Vagina (tissue), 2 donors: Measurements from ENCODE around the gene NPC1. TPM values are rescaled to one million over a fixed set of nuclear protein-coding genes. Genes with fewer than 3 reads are reported as not detected.
"Not testable (repeated sequence)": the region's sequence is repeated elsewhere in the genome, so short reads cannot be mapped to it uniquely, and the experiment has no call there.

Experiments used
- DNase-seq, 2 donors: peaks; one replicate each; pipeline ENCODE4 v3.0.0-alpha.2; 2017; ENCODE audit errors: extremely low spot score in 2 of 2
- H3K27ac ChIP-seq: fragments of 200-600 bp; sonication (generic); one replicate; pipeline ENCODE4 v1.5.1; 2019
- H3K27me3 ChIP-seq: fragments of 200-600 bp; sonication (generic); one replicate; pipeline ENCODE4 v1.5.1; 2019
- H3K36me3 ChIP-seq, 2 donors: fragments of 200-600 bp; sonication (generic); one replicate each; pipeline ENCODE4 v1.5.1; 2017 to 2019
- H3K4me1 ChIP-seq: fragments of 200-600 bp; sonication (generic); one replicate; pipeline ENCODE4 v1.5.1; 2019
- H3K4me3 ChIP-seq, 2 donors: fragments of 200-600 bp; sonication (generic); 1 replicate in 1 of 2; 2 replicates in 1 of 2; pipeline ENCODE4 v1.5.1; 2016 to 2019
- H3K9me3 ChIP-seq: fragments of 200-600 bp; sonication (generic); one replicate; pipeline ENCODE4 v1.5.1; 2019
- POLR2A ChIP-seq, 2 donors: fragments of 450-650 bp; IDR thresholded peaks; one replicate each; pipeline ENCODE4 v1.6.1; 2017; ENCODE audit warnings: antibody characterized with exemption in 2 of 2, mild to moderate bottlenecking in 2 of 2, moderate library complexity in 2 of 2
- POLR2AphosphoS5 ChIP-seq, 2 donors: sonication (generic); formaldehyde crosslinking; IDR thresholded peaks; one replicate each; pipeline ENCODE4 v1.9.0; 2017; ENCODE audit warnings: antibody characterized with exemption in 2 of 2, mild to moderate bottlenecking in 2 of 2, low read depth in 1 of 2; ENCODE audit not compliant: insufficient read depth in 1 of 2
- intact Hi-C: fragments of 100-400 bp; cut with DNase I; formaldehyde crosslinking; loops from one replicate; pipeline ENCODE4 v1.15.1; 2023
- total RNA-seq: library from RNA; depleted of rRNA; stranded (reverse); fragments of >200 nt; gene quantifications from one replicate; pipeline ENCODE4 v1.2.3, GENCODE V29; 2016
- TF ChIP-seq, protein P1 (sequence below), 3 experiments: fragments of 450-650 bp in 2 of 3; fragments of 200-600 bp in 1 of 3; sonication (generic) in 1 of 3; IDR thresholded peaks; one replicate each; pipeline ENCODE4 v1.5.1; 2017 to 2019; ENCODE audit warnings: antibody characterized with exemption in 3 of 3, mild to moderate bottlenecking in 2 of 3, moderate library complexity in 2 of 3

NPC1 gene
- total RNA-seq, 1 donor from 2014 or later, result 89.9 TPM

DNA sequence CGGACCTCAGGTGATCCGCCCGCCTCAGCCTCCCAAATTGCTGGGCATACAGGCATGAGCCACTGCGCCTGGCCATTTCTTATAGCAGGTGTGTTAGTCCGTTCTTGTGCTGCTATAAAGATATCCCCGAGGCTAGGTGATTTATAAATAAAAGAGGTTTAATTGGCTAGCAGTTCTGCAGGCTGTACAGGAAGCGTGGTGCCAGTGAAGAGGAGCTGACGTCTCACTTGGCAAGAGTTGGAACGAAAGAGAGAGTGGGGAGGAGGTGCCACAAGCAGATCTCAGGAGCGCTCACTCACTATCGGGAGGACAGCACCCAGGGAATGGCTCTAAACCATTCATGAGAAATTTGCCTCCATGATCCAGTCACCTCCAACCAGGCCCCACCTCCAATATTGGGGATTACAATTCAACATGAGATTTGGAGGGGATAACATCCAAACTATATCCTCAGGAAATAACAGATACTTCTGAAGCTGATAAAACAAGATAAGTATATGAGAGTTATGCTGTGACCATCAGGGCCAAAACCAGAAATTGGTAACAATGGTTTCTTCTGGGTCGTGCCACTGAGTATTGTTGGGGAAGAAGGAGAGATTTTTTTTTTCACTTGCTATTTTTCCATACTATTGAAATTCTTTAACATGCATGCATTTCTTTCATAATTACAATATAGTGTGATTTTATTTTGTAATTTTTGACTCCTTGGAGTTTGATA is 90.4 kb downstream of the NPC1 start:
- TF ChIP-seq POLR2AphosphoS5 (IDR thresholded peaks at IDR 0.05; ENCODE audit: insufficient read depth in 1 of 2, low read depth in 1 of 2) (no peak), POLR2A (IDR thresholded peaks at IDR 0.05) (no peak)
- TF ChIP-seq, protein P1, sequence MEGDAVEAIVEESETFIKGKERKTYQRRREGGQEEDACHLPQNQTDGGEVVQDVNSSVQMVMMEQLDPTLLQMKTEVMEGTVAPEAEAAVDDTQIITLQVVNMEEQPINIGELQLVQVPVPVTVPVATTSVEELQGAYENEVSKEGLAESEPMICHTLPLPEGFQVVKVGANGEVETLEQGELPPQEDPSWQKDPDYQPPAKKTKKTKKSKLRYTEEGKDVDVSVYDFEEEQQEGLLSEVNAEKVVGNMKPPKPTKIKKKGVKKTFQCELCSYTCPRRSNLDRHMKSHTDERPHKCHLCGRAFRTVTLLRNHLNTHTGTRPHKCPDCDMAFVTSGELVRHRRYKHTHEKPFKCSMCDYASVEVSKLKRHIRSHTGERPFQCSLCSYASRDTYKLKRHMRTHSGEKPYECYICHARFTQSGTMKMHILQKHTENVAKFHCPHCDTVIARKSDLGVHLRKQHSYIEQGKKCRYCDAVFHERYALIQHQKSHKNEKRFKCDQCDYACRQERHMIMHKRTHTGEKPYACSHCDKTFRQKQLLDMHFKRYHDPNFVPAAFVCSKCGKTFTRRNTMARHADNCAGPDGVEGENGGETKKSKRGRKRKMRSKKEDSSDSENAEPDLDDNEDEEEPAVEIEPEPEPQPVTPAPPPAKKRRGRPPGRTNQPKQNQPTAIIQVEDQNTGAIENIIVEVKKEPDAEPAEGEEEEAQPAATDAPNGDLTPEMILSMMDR (IDR thresholded peaks at IDR 0.05), result no peak
- H3K27me3 ChIP-seq, result no peaks in the 10 kb centered on the region
- no peaks in the 10 kb centered on the region for H3K9me3 ChIP-seq
- H3K27ac ChIP-seq, result no peak overlapping the region
- H3K4me3 ChIP-seq, result no peak overlapping the region
- H3K4me1 ChIP-seq, result no peaks in the 10 kb centered on the region
- no peak for DNase-seq
- no peaks in the 10 kb centered on the region for H3K36me3 ChIP-seq
- intact Hi-C loops, result no loop called here

DNA sequence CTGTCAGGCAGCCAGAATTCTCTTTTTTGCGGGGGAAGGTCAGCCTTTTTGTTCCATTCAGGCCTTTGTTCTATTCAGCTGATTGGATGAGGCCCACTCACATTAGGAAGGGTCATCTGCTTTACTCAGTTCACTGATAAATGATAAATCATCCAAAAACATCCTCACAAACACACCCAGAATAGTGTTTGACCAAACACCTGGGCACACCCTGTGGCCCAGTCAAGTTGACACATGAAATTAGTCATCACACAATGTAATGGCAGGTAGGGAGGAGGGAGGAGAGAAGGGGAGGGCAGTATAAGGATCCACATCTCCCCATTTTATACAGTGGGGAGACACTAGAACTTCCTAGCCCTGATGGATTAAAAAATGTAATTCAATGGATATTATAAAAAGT is 91.3 kb downstream of the NPC1 start:
- H3K27ac ChIP-seq, result no peak overlapping the region
- no peak for DNase-seq
- TF ChIP-seq, protein P1 (IDR thresholded peaks at IDR 0.05), result no peak
- no peak for TF ChIP-seq POLR2AphosphoS5 (IDR thresholded peaks at IDR 0.05; ENCODE audit: insufficient read depth in 1 of 2, low read depth in 1 of 2)
- no peak for TF ChIP-seq POLR2A (IDR thresholded peaks at IDR 0.05)
- H3K9me3 ChIP-seq, result no peaks in the 10 kb centered on the region
- intact Hi-C loops, result no loop called here
- H3K27me3 ChIP-seq, result no peaks in the 10 kb centered on the region
- H3K4me1 ChIP-seq, result no peaks in the 10 kb centered on the region
- no peak overlapping the region for H3K4me3 ChIP-seq
- H3K36me3 ChIP-seq, result no peaks in the 10 kb centered on the region

DNA sequence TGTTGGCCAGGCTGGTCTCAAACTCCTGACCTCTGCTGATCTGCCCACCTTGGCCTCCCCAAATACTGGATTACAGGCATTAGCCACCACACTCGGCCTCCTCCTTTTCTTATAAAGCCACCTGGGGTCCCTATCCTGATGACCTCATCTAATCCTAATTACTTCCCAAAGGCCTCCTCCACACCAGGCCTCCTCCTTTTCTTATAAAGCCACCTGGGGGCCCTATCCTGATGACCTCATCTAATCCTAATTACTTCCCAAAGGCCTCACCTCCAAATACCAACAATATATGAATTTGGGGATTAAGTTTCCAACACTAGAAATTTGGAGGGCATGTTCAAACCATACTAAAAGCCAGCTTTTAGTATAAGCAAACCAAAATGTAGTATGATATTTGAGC is 92.7 kb downstream of the NPC1 start:
- Histone ChIP-seq H3K36me3 (no peaks in the 10 kb centered on the region), H3K27ac (no peak overlapping the region), H3K27me3 (no peaks in the 10 kb centered on the region), H3K4me3 (no peak overlapping the region), H3K9me3 (no peaks in the 10 kb centered on the region), H3K4me1 (no peaks in the 10 kb centered on the region)
- intact Hi-C loops, result no loop called here
- DNase-seq, result no peak
- TF ChIP-seq POLR2AphosphoS5 (IDR thresholded peaks at IDR 0.05; ENCODE audit: insufficient read depth in 1 of 2, low read depth in 1 of 2) (no peak), POLR2A (IDR thresholded peaks at IDR 0.05) (no peak)

DNA sequence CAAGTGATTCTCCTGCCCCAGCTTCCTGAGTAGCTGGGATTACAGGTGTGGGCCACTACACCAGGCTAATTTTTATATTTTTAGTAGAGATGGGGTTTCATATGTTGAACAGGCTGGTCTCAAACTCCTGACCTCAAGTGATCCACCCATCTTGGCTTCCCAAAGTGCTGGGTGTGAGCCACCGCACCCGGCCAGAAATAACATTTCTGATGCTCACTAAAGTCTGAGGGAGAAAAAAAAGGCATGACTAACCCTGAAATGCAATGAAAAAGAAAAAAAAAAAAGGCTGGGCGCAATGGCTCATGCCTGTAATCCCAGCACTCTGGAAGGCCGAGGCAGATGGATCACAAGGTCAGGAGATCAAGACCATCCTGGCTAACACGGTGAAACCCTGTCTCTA is 96.7 kb downstream of the NPC1 start:
- intact Hi-C loops, DNase-seq, H3K36me3 ChIP-seq, H3K27ac ChIP-seq, H3K9me3 ChIP-seq, H3K4me1 ChIP-seq, H3K4me3 ChIP-seq, H3K27me3 ChIP-seq: not testable (repeated sequence)

DNA sequence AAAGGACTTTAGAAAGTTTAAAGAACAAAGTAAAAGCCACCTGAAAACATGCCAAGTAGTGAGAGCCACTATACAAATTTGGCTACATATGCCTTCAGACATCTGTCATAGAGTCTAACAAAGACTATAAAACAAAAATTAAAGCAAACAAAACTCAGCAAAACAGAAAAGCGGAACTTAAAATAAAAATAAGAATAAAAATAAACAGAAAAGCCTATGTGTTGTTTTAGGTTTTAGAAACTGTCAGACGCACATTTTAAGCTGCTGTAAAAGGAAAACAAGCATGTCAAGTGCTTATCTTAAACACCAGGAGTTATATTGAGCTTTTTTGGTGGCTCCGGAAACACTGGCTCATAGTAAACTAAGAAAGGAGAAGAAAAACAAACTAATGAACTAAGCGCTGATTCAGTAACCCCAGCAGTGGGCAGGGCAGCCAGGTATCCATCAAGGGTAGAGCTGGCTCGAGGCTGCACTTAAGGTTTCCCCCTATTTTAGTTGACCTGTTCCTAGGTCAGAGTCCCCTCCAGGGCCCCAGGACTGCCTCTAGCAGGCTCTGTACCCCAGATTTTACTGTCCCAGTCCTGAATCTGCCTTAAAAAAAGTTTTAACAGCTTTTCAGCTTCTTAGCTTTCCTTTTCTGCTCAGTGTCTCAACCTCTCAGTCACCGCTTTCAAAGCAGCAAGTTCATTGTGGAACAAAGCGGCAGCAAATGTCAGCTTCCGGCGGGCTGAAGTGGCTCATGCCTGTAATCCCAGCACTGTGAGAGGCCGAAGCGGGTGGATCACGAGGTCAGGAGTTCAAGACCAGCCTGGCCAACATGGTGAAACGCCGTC is 98.4 kb downstream of the NPC1 start:
- no peak for DNase-seq
- TF ChIP-seq, protein P1 (IDR thresholded peaks at IDR 0.05), result no peak
- TF ChIP-seq POLR2AphosphoS5 (IDR thresholded peaks at IDR 0.05; ENCODE audit: insufficient read depth in 1 of 2, low read depth in 1 of 2) (no peak), POLR2A (IDR thresholded peaks at IDR 0.05) (no peak)
- peaks cover 9% of the 10 kb centered on the region for H3K4me1 ChIP-seq
- peaks cover 0 to 2% of the 10 kb centered on the region in 2 donors for H3K36me3 ChIP-seq
- H3K27ac ChIP-seq, result peak overlapping the region; percentile 51
- intact Hi-C loops, result no loop called here
- no peaks in the 10 kb centered on the region for H3K9me3 ChIP-seq
- no peaks in the 10 kb centered on the region for H3K27me3 ChIP-seq
- H3K4me3 ChIP-seq, result peak overlapping the region in 1 of 2 donors; percentile 1

DNA sequence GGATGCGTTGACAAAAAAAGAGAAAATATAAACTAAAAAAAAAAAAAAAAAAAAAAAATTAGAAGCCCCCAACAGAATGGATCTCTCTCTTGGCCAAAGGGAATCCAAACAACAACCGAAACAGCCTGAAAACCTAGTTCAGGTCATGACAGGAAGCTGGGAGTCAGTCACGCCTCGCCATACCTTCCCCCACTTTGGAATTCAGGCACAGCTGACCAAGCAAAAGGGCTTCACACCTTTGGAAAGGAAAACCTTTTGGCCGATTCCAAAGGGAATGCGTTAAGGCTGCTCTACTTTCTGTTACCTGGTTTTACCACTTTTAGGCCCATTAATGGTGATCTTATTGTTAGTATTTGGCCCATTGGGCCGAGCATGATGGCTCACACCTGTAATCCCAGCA is 100.9 kb downstream of the NPC1 start:
- H3K9me3 ChIP-seq, result no peaks in the 10 kb centered on the region
- intact Hi-C loops, result no loop called here
- H3K4me1 ChIP-seq, result peaks cover 9% of the 10 kb centered on the region
- no peak overlapping the region for H3K27ac ChIP-seq
- no peak overlapping the region for H3K4me3 ChIP-seq
- no peak for DNase-seq
- H3K27me3 ChIP-seq, result no peaks in the 10 kb centered on the region
- H3K36me3 ChIP-seq, result peaks cover 0 to 21% of the 10 kb centered on the region in 2 donors
- TF ChIP-seq POLR2AphosphoS5 (IDR thresholded peaks at IDR 0.05; ENCODE audit: insufficient read depth in 1 of 2, low read depth in 1 of 2) (no peak), POLR2A (IDR thresholded peaks at IDR 0.05) (no peak)
- TF ChIP-seq, protein P1 (IDR thresholded peaks at IDR 0.05), result no peak
